HepG2 (cell line): ENCODE data around the gene SPOCD1. TPM values are rescaled to one million over a fixed set of nuclear protein-coding genes. Genes with fewer than 3 reads are reported as not detected.

Experiments used
- ATAC-seq: fragments of 200-7000 bp; cut with Tn5 transposase; 3 replicates; pipeline ENCODE4 v1.9.1; 2020; ENCODE audit warnings: mild to moderate bottlenecking, moderate library complexity
- BruUV-seq: library from RNA; stranded (reverse); fragments of 400-500 nt; replicated peaks from 2 replicates; lab custom pipeline; 2021; lab: Mats Ljungman, UMichigan
- CTCF ChIA-PET: fragments of 300-600 bp; formaldehyde crosslinking; extraction: SDS; loops from one replicate; lab custom pipeline; 2021; ENCODE audit warnings: low total read pairs, inconsistent platforms, low intra/inter-chr PET ratio; lab: Yijun Ruan, JAX
- POLR2A ChIA-PET: fragments of 350-600 bp; sonication (Branson Sonifier 250); formaldehyde crosslinking; loops from one replicate; lab custom pipeline; 2020; ENCODE audit warnings: antibody characterized with exemption, inconsistent platforms; lab: Yijun Ruan, JAX
- DNase-seq: peaks from one replicate; pipeline ENCODE4 v3.0.0-alpha.2; 2015; ENCODE audit warnings: low spot score
- FAIRE-seq: peaks from 3 replicates; lab custom pipeline; 2011; peaks lifted over from hg19 to GRCh38; lab: Jason Lieb, UNC
- H2AFZ ChIP-seq: one replicate; pipeline ENCODE4 v1.6.1; 2011; ENCODE audit warnings: low read length, inconsistent platforms
- H3K27ac ChIP-seq: fragments of 300-600 bp; 3 replicates; pipeline ENCODE4 v1.8.0; 2011; ENCODE audit warnings: mixed run types, mild to moderate bottlenecking, mixed read lengths, low read length, inconsistent platforms; ENCODE audit not compliant: insufficient read depth; ENCODE audit errors: extremely low read length
- H3K27me3 ChIP-seq, 2 experiments: fragments of 200-600 bp in 1 of 2; 2 replicates in 1 of 2; 3 replicates in 1 of 2; pipeline versions ENCODE4 v1.6.0 to v1.8.0; 2011; ENCODE audit warnings: low read length in 2 of 2, mild to moderate bottlenecking in 2 of 2, moderate library complexity in 2 of 2, inconsistent platforms in 1 of 2; ENCODE audit not compliant: insufficient read depth in 2 of 2, control insufficient read depth in 1 of 2
- H3K36me3 ChIP-seq, 2 experiments: fragments of 200-600 bp in 1 of 2; replicated peaks in 1 of 2; 2 replicates in 1 of 2; 3 replicates in 1 of 2; pipeline versions ENCODE4 v1.5.1 to v1.8.0; 2011; ENCODE audit warnings: low read length in 2 of 2, inconsistent platforms in 1 of 2; ENCODE audit not compliant: insufficient read depth in 2 of 2, control insufficient read depth in 1 of 2
- H3K4me1 ChIP-seq: 2 replicates; pipeline ENCODE4 v1.5.1; 2012; ENCODE audit warnings: low read length, inconsistent platforms; ENCODE audit not compliant: insufficient read depth
- H3K4me2 ChIP-seq: 2 replicates; pipeline ENCODE4 v1.6.0; 2011; ENCODE audit warnings: low read depth, low read length, inconsistent platforms
- H3K4me3 ChIP-seq, 3 experiments: fragments of 200-600 bp in 1 of 3; sonication (generic), shearing (Covaris generic) in 1 of 3; replicated peaks in 1 of 3; 2 replicates each; pipeline ENCODE4 v1.5.1; 2011 to 2016; ENCODE audit warnings: low read length in 3 of 3, inconsistent platforms in 2 of 3, low read depth in 2 of 3, mild to moderate bottlenecking in 2 of 3, control low read depth in 1 of 3, mixed read lengths in 1 of 3; ENCODE audit not compliant: insufficient read depth in 1 of 3
- H3K79me2 ChIP-seq: one replicate; pipeline ENCODE4 v1.6.1; 2011; ENCODE audit warnings: low read length, inconsistent platforms; ENCODE audit not compliant: insufficient read depth
- H3K9ac ChIP-seq: 2 replicates; pipeline ENCODE4 v1.6.0; 2011; ENCODE audit warnings: mild to moderate bottlenecking, low read depth, low read length, inconsistent platforms; ENCODE audit not compliant: insufficient read depth
- H3K9me3 ChIP-seq: 2 replicates; pipeline ENCODE4 v1.5.1; 2012; ENCODE audit warnings: mild to moderate bottlenecking, low read length
- H4K20me1 ChIP-seq: 2 replicates; pipeline ENCODE4 v1.6.0; 2011; ENCODE audit warnings: inconsistent platforms, mild to moderate bottlenecking, low read length, moderate library complexity; ENCODE audit not compliant: insufficient read depth
- ATRX ChIP-seq: sonication (generic); formaldehyde crosslinking; IDR thresholded peaks from 2 replicates; pipeline ENCODE4 v1.4.0; 2020; ENCODE audit warnings: missing genetic modification reagents, borderline replicate concordance
- FOXA1 ChIP-seq, 2 experiments: fragments of 450-650 bp in 1 of 2; sonication (generic) in 1 of 2; formaldehyde crosslinking in 1 of 2; IDR thresholded peaks; 2 replicates each; pipeline versions ENCODE4 v1.4.0 to v1.6.1; 2016 to 2020; ENCODE audit warnings: missing genetic modification reagents in 1 of 2
- GTF2F1 ChIP-seq: fragments of 150-350 bp; IDR thresholded peaks from 2 replicates; pipeline ENCODE4 v1.6.1; 2014; ENCODE audit warnings: low read length
- HINFP ChIP-seq: sonication (generic); formaldehyde crosslinking; IDR thresholded peaks from 2 replicates; pipeline ENCODE4 v1.4.0; 2020; ENCODE audit warnings: low read depth, mild to moderate bottlenecking, missing genetic modification reagents
- IKZF4 ChIP-seq: sonication (generic); formaldehyde crosslinking; IDR thresholded peaks from 2 replicates; pipeline ENCODE4 v1.5.1; 2020; ENCODE audit warnings: borderline replicate concordance, mild to moderate bottlenecking, low read depth, missing genetic modification reagents; ENCODE audit errors: not compliant biosample characterization
- KAT8 ChIP-seq: IDR thresholded peaks from 2 replicates; pipeline ENCODE4 v1.6.1; 2016; ENCODE audit warnings: missing genetic modification reagents, missing compliant biosample characterization
- MEF2D ChIP-seq: sonication (generic); formaldehyde crosslinking; IDR thresholded peaks from 2 replicates; pipeline ENCODE4 v1.5.1; 2020; ENCODE audit warnings: mild to moderate bottlenecking, missing genetic modification reagents
- MXD4 ChIP-seq: IDR thresholded peaks from 2 replicates; pipeline ENCODE4 v1.6.1; 2016; ENCODE audit warnings: mild to moderate bottlenecking, missing biosample characterization, missing genetic modification reagents
- NONO ChIP-seq, 2 experiments: fragments of 450-650 bp in 1 of 2; sonication (generic) in 1 of 2; formaldehyde crosslinking in 1 of 2; IDR thresholded peaks in 1 of 2; conservative IDR thresholded peaks in 1 of 2; 2 replicates each; pipeline versions ENCODE4 v1.6.1 to v1.8.0; 2017 to 2022; ENCODE audit warnings: mild to moderate bottlenecking in 1 of 2, missing genetic modification reagents in 1 of 2, moderate library complexity in 1 of 2
- NR2C2 ChIP-seq: sonication (generic); formaldehyde crosslinking; IDR thresholded peaks from 2 replicates; pipeline ENCODE4 v1.4.0; 2020; ENCODE audit warnings: missing genetic modification reagents, mild to moderate bottlenecking, moderate library complexity, borderline replicate concordance
- NR2F1 ChIP-seq, 2 experiments: fragments of 450-650 bp in 1 of 2; formaldehyde crosslinking in 1 of 2; IDR thresholded peaks; 2 replicates each; pipeline versions ENCODE4 v1.5.0 to v1.6.1; 2016 to 2020; ENCODE audit warnings: mild to moderate bottlenecking in 1 of 2, missing compliant biosample characterization in 1 of 2, missing genetic modification reagents in 1 of 2, moderate library complexity in 1 of 2
- POLR2AphosphoS5 ChIP-seq: IDR thresholded peaks from 2 replicates; pipeline ENCODE4 v1.6.1; 2012; ENCODE audit warnings: low read depth, low read length
- RFX1 ChIP-seq: fragments of 450-650 bp; IDR thresholded peaks from 2 replicates; pipeline ENCODE4 v1.6.1; 2017
- SALL1 ChIP-seq: sonication (generic); formaldehyde crosslinking; IDR thresholded peaks from 2 replicates; pipeline ENCODE4 v1.8.0; 2022; ENCODE audit warnings: mild to moderate bottlenecking, missing genetic modification reagents
- ZBTB21 ChIP-seq: sonication (generic); formaldehyde crosslinking; IDR thresholded peaks from 2 replicates; pipeline ENCODE4 v1.4.0; 2020; ENCODE audit warnings: missing genetic modification reagents
- ZNF274 ChIP-seq: sonication (generic); formaldehyde crosslinking; IDR thresholded peaks from 2 replicates; pipeline ENCODE4 v1.5.1; 2020; ENCODE audit warnings: mild to moderate bottlenecking, missing genetic modification reagents
- ZNF44 ChIP-seq: sonication (generic); formaldehyde crosslinking; IDR thresholded peaks from 2 replicates; pipeline ENCODE4 v1.5.1; 2020; ENCODE audit warnings: mild to moderate bottlenecking, missing genetic modification reagents
- ZNF468 ChIP-seq: sonication (generic); formaldehyde crosslinking; IDR thresholded peaks from 2 replicates; pipeline ENCODE4 v1.8.0; 2022; ENCODE audit warnings: mild to moderate bottlenecking, moderate library complexity, missing genetic modification reagents
- ZNF839 ChIP-seq: sonication (generic); formaldehyde crosslinking; IDR thresholded peaks from 2 replicates; pipeline ENCODE4 v1.4.0; 2020; ENCODE audit warnings: missing genetic modification reagents, mild to moderate bottlenecking, borderline replicate concordance
- WGBS: methylation state at CpG from one replicate; pipeline ENCODE4 v1.1.6; 2017; ENCODE audit warnings: low lambda C conversion rate; 5-methylcytosine and 5-hydroxymethylcytosine counted together
- in situ Hi-C: cut with HindIII; loops from 2 replicates; pipeline ENCODE4 v1.10.0; 2017; ENCODE audit warnings: low pct_unique_long_range_greater_than_20kb; ENCODE audit not compliant: extremely low pct_ligation_motif_present
- intact Hi-C: fragments of 100-400 bp; cut with micrococcal nuclease; formaldehyde crosslinking; loops from one replicate; pipeline ENCODE4 v1.10.0; 2022; ENCODE audit not compliant: unreplicated experiment
- polyA plus RNA-seq, 8 experiments: library from polyadenylated mRNA; depleted of rRNA in 3 of 8; stranded (reverse) in 7 of 8; unstranded in 1 of 8; fragments of >200 nt; fragmentation: Illumina TruSeq in 4 of 8; extraction: Trizol in 4 of 8; gene quantifications; 2 replicates each; pipeline versions ENCODE4 v1.2.1 to v1.2.3, GENCODE V29; 2011 to 2016; ENCODE audit warnings: low read depth in 4 of 8, missing spikeins in 1 of 8, mixed read lengths in 1 of 8; ENCODE audit not compliant: insufficient read depth in 1 of 8
- total RNA-seq, 5 experiments: library from RNA; depleted of rRNA; stranded (reverse); fragments of >200 nt; fragmentation: Illumina TruSeq; extraction: Trizol; gene quantifications; 2 replicates each; pipeline ENCODE4 v1.2.3, GENCODE V29; 2016; ENCODE audit warnings: low read depth in 1 of 5

SPOCD1 gene
- total and polyA plus RNA-seq, 2 of the 13 experiments (the other 11 are each of a cell fraction or from before 2014, with no cell fraction given), result 0.24 to 0.29 TPM

DNA sequence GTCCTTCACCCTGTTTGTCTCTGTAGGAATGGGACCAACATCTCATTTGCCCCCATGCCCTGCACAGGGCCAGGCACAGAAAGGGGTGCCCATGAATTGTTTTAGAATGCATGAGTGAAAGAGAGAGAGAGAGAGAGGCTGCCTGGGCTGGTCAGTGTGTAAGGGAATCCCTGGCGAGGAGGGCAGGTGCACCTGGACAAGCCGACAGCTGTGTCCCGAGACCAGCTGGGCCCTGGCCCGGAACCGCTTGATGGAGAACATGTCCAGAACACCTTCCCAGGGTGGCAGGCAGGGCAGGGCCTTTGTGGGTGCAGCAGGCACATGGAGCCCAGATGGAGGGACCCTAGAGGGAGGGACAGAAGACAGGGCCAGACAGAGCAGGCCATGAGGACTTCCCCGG lies 22.7 kb downstream of the SPOCD1 start:
- CTCF ChIA-PET, result no interaction called here
- ATAC-seq, result no peak
- no peak for FAIRE-seq

DNA sequence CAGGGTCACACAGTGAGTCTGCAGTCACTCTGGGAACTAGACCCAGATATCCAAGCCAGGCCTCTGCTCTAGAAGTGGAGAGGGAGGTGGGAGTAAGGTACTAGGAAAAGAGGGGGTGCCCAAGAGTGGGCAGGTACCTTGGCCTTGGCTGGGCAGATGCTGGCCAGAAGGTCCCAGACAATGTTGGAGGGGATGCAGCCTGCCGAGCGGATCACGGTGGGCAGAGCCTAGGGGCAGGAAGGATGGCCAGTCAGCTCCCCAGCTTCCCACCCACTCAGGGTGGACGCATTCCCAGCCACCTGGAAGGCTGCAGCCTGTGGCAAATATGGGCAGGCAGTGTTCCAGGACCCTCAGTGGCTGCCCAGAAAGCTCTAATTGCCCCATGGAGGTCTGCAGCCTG lies 23.3 kb downstream of the SPOCD1 start:
- no TSS peak for BruUV-seq
- CTCF ChIA-PET, result no interaction called here
- TF ChIP-seq HINFP (CRISPR knock-in tag) (no peak), KAT8 (CRISPR knock-in tag) (no peak), GTF2F1 (no peak), MEF2D (CRISPR knock-in tag) (no peak), MXD4 (no peak), ZNF44 (no peak), NR2C2 (no peak), SALL1 (CRISPR knock-in tag) (no peak), RFX1 (no peak), ZNF468 (no peak), IKZF4 (no peak), NR2F1 (CRISPR knock-in tag; IDR thresholded peaks at IDR 0.05) (no peak), POLR2AphosphoS5 (no peak), ZNF274 (CRISPR knock-in tag) (no peak), NONO (IDR thresholded peaks at IDR 0.05) (no peak), NONO (CRISPR knock-in tag; conservative IDR thresholded peaks at IDR 0.05) (no peak), ZNF839 (no peak), ZBTB21 (CRISPR knock-in tag) (no peak)

More for the DNA sequence above, 22.7 kb downstream of the SPOCD1 start:
- H4K20me1 ChIP-seq, result no peaks in the 10 kb centered on the region
- H3K36me3 ChIP-seq, result no peaks in the 10 kb centered on the region
- H3K4me1 ChIP-seq, result peaks cover 18% of the 10 kb centered on the region
- no peaks in the 10 kb centered on the region for H3K79me2 ChIP-seq
- no peak overlapping the region for H3K9ac ChIP-seq
- DNase-seq, result no peak
- no peak overlapping the region for H2AFZ ChIP-seq
- no TSS peak for BruUV-seq
- POLR2A ChIA-PET, result no interaction called here
- in situ Hi-C loops, result no loop called here
- intact Hi-C loops, result no loop called here
- no peak overlapping the region for H3K4me3 ChIP-seq
- no peak overlapping the region for H3K4me2 ChIP-seq
- 48% methylated on average over 5 of the region's 6 CpGs for WGBS
- H3K9me3 ChIP-seq, result no peaks in the 10 kb centered on the region
- TF ChIP-seq ATRX (CRISPR knock-in tag), result no peak
- no peak for TF ChIP-seq FOXA1 (IDR thresholded peaks at IDR 0.05)
- no peak for TF ChIP-seq FOXA1 (CRISPR knock-in tag; IDR thresholded peaks at IDR 0.05)
- H3K27me3 ChIP-seq, result peaks cover 3 to 26% of the 10 kb centered on the region in 2 experiments; a peak in 3 of 5 replicates
- H3K27ac ChIP-seq, result no peak overlapping the region

More for the DNA sequence above, 23.3 kb downstream of the SPOCD1 start:
- intact Hi-C loops, result no loop called here
- H3K79me2 ChIP-seq, result no peaks in the 10 kb centered on the region
- H3K4me2 ChIP-seq, result no peak overlapping the region
- H2AFZ ChIP-seq, result no peak overlapping the region
- no peak overlapping the region for H3K4me3 ChIP-seq
- no peak overlapping the region for H3K9ac ChIP-seq
- peaks cover 3 to 25% of the 10 kb centered on the region in 2 experiments; a peak in 3 of 5 replicates for H3K27me3 ChIP-seq
- in situ Hi-C loops, result no loop called here
- ATAC-seq (no peak), FAIRE-seq (no peak), DNase-seq (no peak)
- POLR2A ChIA-PET, result no interaction called here
- H3K9me3 ChIP-seq, result no peaks in the 10 kb centered on the region
- H3K27ac ChIP-seq, result no peak overlapping the region
- WGBS, result 50% methylated on average over 3 of the region's 4 CpGs
- H4K20me1 ChIP-seq, result no peaks in the 10 kb centered on the region
- peaks cover 22% of the 10 kb centered on the region for H3K4me1 ChIP-seq
- no peaks in the 10 kb centered on the region for H3K36me3 ChIP-seq
